Naive thymus-derived CD8-positive, alpha-beta T cell (primary cell): ENCODE measurements around the gene GRPEL1. TPM values are rescaled to one million over a fixed set of nuclear protein-coding genes. Genes with fewer than 3 reads are reported as not detected.

Experiments
- ATAC-seq, 2 donors: fragments of 150-1000 bp; cut with Tn5 transposase in 1 of 2; sonication (Bioruptor Pico), chemical (Tn5 transposase) in 1 of 2; 1 replicate in 1 of 2; 2 replicates in 1 of 2; pipeline ENCODE4 v1.10.0; 2021; ENCODE audit warnings: mild to moderate bottlenecking in 2 of 2, moderate library complexity in 2 of 2
- POLR2A ChIA-PET: fragments of 350-600 bp; sonication (Branson Sonifier 250); formaldehyde crosslinking; loops from one replicate; lab custom pipeline; 2021; ENCODE audit warnings: antibody characterized with exemption; lab: Charles Lee
- DNase-seq, 10 donors: peaks; one replicate each; pipeline versions ENCODE4 v3.0.0 to v3.0.0-alpha.2; 2020 to 2022
- H3K27ac Mint-ChIP-seq, 10 donors: one replicate each; pipeline ENCODE4 v1.8.0; 2020 to 2022; ENCODE audit warnings: mild to moderate bottlenecking in 10 of 10, mixed read lengths in 10 of 10, moderate library complexity in 4 of 10, inconsistent platforms in 1 of 10
- H3K27me3 Mint-ChIP-seq, 5 donors: one replicate each; pipeline ENCODE4 v1.8.0; 2021 to 2022; ENCODE audit warnings: mixed read lengths in 5 of 5
- H3K36me3 Mint-ChIP-seq, 3 donors: one replicate each; pipeline ENCODE4 v1.8.0; 2020 to 2022; ENCODE audit warnings: mixed read lengths in 3 of 3, mild to moderate bottlenecking in 2 of 3, inconsistent platforms in 1 of 3
- H3K4me1 Mint-ChIP-seq, 4 donors: one replicate each; pipeline ENCODE4 v1.8.0; 2021 to 2022; ENCODE audit warnings: mixed read lengths in 4 of 4
- H3K4me3 Mint-ChIP-seq, 10 donors: one replicate each; pipeline ENCODE4 v1.8.0; 2020 to 2022; ENCODE audit warnings: mild to moderate bottlenecking in 10 of 10, mixed read lengths in 10 of 10, moderate library complexity in 6 of 10, inconsistent platforms in 1 of 10
- H3K9me3 Mint-ChIP-seq, 9 donors: one replicate each; pipeline ENCODE4 v1.8.0; 2020 to 2022; ENCODE audit warnings: mixed read lengths in 9 of 9, mild to moderate bottlenecking in 3 of 9, inconsistent platforms in 1 of 9, moderate library complexity in 1 of 9
- polyA plus RNA-seq, 3 donors: library from polyadenylated mRNA; unstranded; fragments of 300-500 nt; fragmentation: Illumina TruSeq; gene quantifications; one replicate each; pipeline ENCODE4 v1.2.3, GENCODE V29; 2021
- total RNA-seq, 8 experiments: library from RNA in 2 of 8; stranded (reverse) in 2 of 8; gene quantifications; one replicate each; pipeline ENCODE4 v1.2.3 and lab custom pipeline; 2021 to 2026

GRPEL1 gene
- total and polyA plus RNA-seq, 5 experiments from 2014 or later = 31.4 to 47.6 (median 37.8) TPM

- no peak for ATAC-seq
- H3K36me3 Mint-ChIP-seq = peaks cover 0 to 89% (median 13%) of the 10 kb centered on the region in 3 donors
These were observed 8.2 kb downstream of the GRPEL1 start for GRCh38 chr4:7059662-7060061.

GRCh38 chr4:7058792-7059191 is 9.1 kb downstream of the GRPEL1 start:
- Mint-ChIP-seq H3K27me3 (no peaks in the 10 kb centered on the region), H3K36me3 (peaks cover 5 to 91% (median 20%) of the 10 kb centered on the region in 3 donors), H3K27ac (peak overlapping the region in 5 of 10 donors; percentile 20 to 89 (median 35)), H3K9me3 (no peaks in the 10 kb centered on the region), H3K4me3 (no peak overlapping the region), H3K4me1 (peaks cover 6 to 20% (median 15%) of the 10 kb centered on the region in 4 donors)
- POLR2A ChIA-PET = interaction anchor here (1.7 kb wide), 1 partner anchor 9 kb away, joined by 6 read pairs; the partner anchor contains the start of gene GRPEL1
- DNase-seq (no peak), ATAC-seq (peak in 1 of 2 donors; percentile 15)

More at GRCh38 chr4:7059662-7060061, 8.2 kb downstream of the GRPEL1 start:
- POLR2A ChIA-PET = interaction anchor here (1.7 kb wide), 1 partner anchor 8 kb away, joined by 6 read pairs; the partner anchor contains the start of gene GRPEL1
- no peak for DNase-seq
- H3K4me1 Mint-ChIP-seq = peaks cover 4 to 20% (median 15%) of the 10 kb centered on the region in 4 donors
- no peaks in the 10 kb centered on the region for H3K27me3 Mint-ChIP-seq
- H3K9me3 Mint-ChIP-seq = no peaks in the 10 kb centered on the region
- no peak overlapping the region for H3K4me3 Mint-ChIP-seq
- H3K27ac Mint-ChIP-seq = peak overlapping the region in 1 of 10 donors; percentile 39

GRCh38 chr4:7055990-7056325 is 11.9 kb downstream of the GRPEL1 start:
- peaks cover 9 to 41% (median 25%) of the 10 kb centered on the region in 4 donors for H3K4me1 Mint-ChIP-seq
- no peak overlapping the region for H3K4me3 Mint-ChIP-seq
- ATAC-seq (no peak), DNase-seq (no peak)
- H3K27me3 Mint-ChIP-seq = no peaks in the 10 kb centered on the region
- no peaks in the 10 kb centered on the region for H3K9me3 Mint-ChIP-seq
- peak overlapping the region in 1 of 10 donors; percentile 34 for H3K27ac Mint-ChIP-seq
- peaks cover 5 to 77% (median 12%) of the 10 kb centered on the region in 3 donors for H3K36me3 Mint-ChIP-seq
- POLR2A ChIA-PET = interaction anchor here (1.1 kb wide), 1 partner anchor 12 kb away, joined by 5 read pairs; the partner anchor contains the start of gene TADA2B

GRCh38 chr4:7055111-7055989 is 12.5 kb downstream of the GRPEL1 start:
- Mint-ChIP-seq H3K27me3 (no peaks in the 10 kb centered on the region), H3K4me1 (peaks cover 9 to 44% (median 26%) of the 10 kb centered on the region in 4 donors), H3K36me3 (peaks cover 5 to 72% (median 10%) of the 10 kb centered on the region in 3 donors), H3K27ac (peak overlapping the region in 3 of 10 donors; percentile 27 to 60 (median 34)), H3K4me3 (no peak overlapping the region), H3K9me3 (no peaks in the 10 kb centered on the region)
- no peak for DNase-seq
- POLR2A ChIA-PET = no interaction called here
- no peak for ATAC-seq

- Mint-ChIP-seq H3K4me1 (peaks cover 15 to 52% (median 32%) of the 10 kb centered on the region in 4 donors), H3K27me3 (no peaks in the 10 kb centered on the region), H3K27ac (peak overlapping the region in 5 of 10 donors; percentile 14 to 66 (median 62)), H3K4me3 (peak overlapping the region in 1 of 10 donors; percentile 34), H3K36me3 (peaks cover 5 to 64% (median 10%) of the 10 kb centered on the region in 3 donors), H3K9me3 (no peaks in the 10 kb centered on the region)
- POLR2A ChIA-PET = no interaction called here
- ATAC-seq (no peak), DNase-seq (no peak)
These were observed 13.6 kb downstream of the GRPEL1 start for GRCh38 chr4:7054106-7054880.

- Mint-ChIP-seq H3K4me1 (peaks cover 18 to 56% (median 38%) of the 10 kb centered on the region in 4 donors), H3K9me3 (no peaks in the 10 kb centered on the region), H3K36me3 (peaks cover 5 to 56% (median 10%) of the 10 kb centered on the region in 3 donors), H3K4me3 (peak overlapping the region in 4 of 10 donors; percentile 6 to 69 (median 33)), H3K27ac (peak overlapping the region in 9 of 10 donors; percentile 14 to 89 (median 56)), H3K27me3 (no peaks in the 10 kb centered on the region)
- DNase-seq = peak in 2 of 10 donors; percentile 9 to 16
- peak; percentile 43 to 53 for ATAC-seq
- POLR2A ChIA-PET = interaction anchor here (0.6 to 1.6 kb wide), 2 partner anchors 14 to 409 kb away, joined by 5 to 9 read pairs; partner anchors contain the start of gene GRPEL1
These were observed 14.7 kb downstream of the GRPEL1 start for GRCh38 chr4:7052923-7053715.

GRCh38 chr4:7052313-7052712 is 15.6 kb downstream of the GRPEL1 start:
- Mint-ChIP-seq H3K27me3 (no peaks in the 10 kb centered on the region), H3K9me3 (no peaks in the 10 kb centered on the region), H3K27ac (peak overlapping the region in 5 of 10 donors; percentile 32 to 89 (median 56)), H3K4me1 (peaks cover 21 to 60% (median 43%) of the 10 kb centered on the region in 4 donors), H3K4me3 (peak overlapping the region in 3 of 10 donors; percentile 9 to 57 (median 30)), H3K36me3 (peaks cover 5 to 48% (median 10%) of the 10 kb centered on the region in 3 donors)
- ATAC-seq (no peak), DNase-seq (no peak)
- POLR2A ChIA-PET = interaction anchor here (1.6 kb wide), 1 partner anchor 15 kb away, joined by 9 read pairs; the partner anchor contains the start of gene GRPEL1

- POLR2A ChIA-PET = interaction anchor here (1.6 kb wide), 1 partner anchor 16 kb away, joined by 9 read pairs; the partner anchor contains the start of gene GRPEL1
These were observed 16.0 kb downstream of the GRPEL1 start for GRCh38 chr4:7051905-7052304.

GRCh38 chr4:7051144-7051495 is 16.7 kb downstream of the GRPEL1 start:
- DNase-seq = no peak
- Mint-ChIP-seq H3K27me3 (no peaks in the 10 kb centered on the region), H3K4me1 (peaks cover 32 to 70% (median 54%) of the 10 kb centered on the region in 4 donors), H3K27ac (no peak overlapping the region), H3K4me3 (no peak overlapping the region), H3K9me3 (no peaks in the 10 kb centered on the region), H3K36me3 (peaks cover 5 to 46% (median 10%) of the 10 kb centered on the region in 3 donors)
- ATAC-seq = no peak
- POLR2A ChIA-PET = no interaction called here

More at GRCh38 chr4:7051905-7052304, 16.0 kb downstream of the GRPEL1 start:
- no peak for DNase-seq
- Mint-ChIP-seq H3K27me3 (no peaks in the 10 kb centered on the region), H3K9me3 (no peaks in the 10 kb centered on the region), H3K27ac (peak overlapping the region in 1 of 10 donors; percentile 9), H3K4me3 (no peak overlapping the region), H3K4me1 (peaks cover 25 to 64% (median 47%) of the 10 kb centered on the region in 4 donors), H3K36me3 (peaks cover 5 to 51% (median 10%) of the 10 kb centered on the region in 3 donors)
- ATAC-seq = no peak

GRCh38 chr4:7050481-7051143 is 17.3 kb downstream of the GRPEL1 start:
- no peak overlapping the region for H3K4me3 Mint-ChIP-seq
- H3K9me3 Mint-ChIP-seq = no peaks in the 10 kb centered on the region
- no peak overlapping the region for H3K27ac Mint-ChIP-seq
- peaks cover 5 to 43% (median 10%) of the 10 kb centered on the region in 3 donors for H3K36me3 Mint-ChIP-seq
- H3K4me1 Mint-ChIP-seq = peaks cover 34 to 74% (median 60%) of the 10 kb centered on the region in 4 donors
- DNase-seq = no peak
- ATAC-seq = no peak
- POLR2A ChIA-PET = no interaction called here
- H3K27me3 Mint-ChIP-seq = no peaks in the 10 kb centered on the region

- Mint-ChIP-seq H3K27ac (peak overlapping the region in 3 of 10 donors; percentile 29 to 74 (median 64)), H3K27me3 (no peaks in the 10 kb centered on the region), H3K4me3 (no peak overlapping the region), H3K36me3 (peaks cover 5 to 36% (median 9%) of the 10 kb centered on the region in 3 donors), H3K9me3 (no peaks in the 10 kb centered on the region), H3K4me1 (peaks cover 43 to 83% (median 68%) of the 10 kb centered on the region in 4 donors)
- no peak for DNase-seq
- no peak for ATAC-seq
- POLR2A ChIA-PET = interaction anchor here (1.2 kb wide), 1 partner anchor 18 kb away, joined by 3 read pairs; the partner anchor contains the start of gene GRPEL1
These were observed 18.1 kb downstream of the GRPEL1 start for GRCh38 chr4:7049739-7050138.
